NCI-H2107 (cell line): ENCODE data around the gene ARHGAP42.
"Not testable (repeated sequence)": the region's sequence is repeated elsewhere in the genome, so short reads cannot be mapped to it uniquely, and the experiment has no call there.

Experiments used
- DNase-seq: peaks from one replicate; lab custom pipeline; 2025; lab: John Stamatoyannopoulos, UW

The ARHGAP42 gene

GRCh38 chr11:100726680-100727079 is 39.6 kb downstream of the ARHGAP42 start:
- DNase-seq = no peak

- DNase-seq = no peak
Observed at GRCh38 chr11:100727410-100727809, 40.3 kb downstream of the ARHGAP42 start.

- no peak for DNase-seq
Observed at GRCh38 chr11:100730266-100730665, 43.2 kb downstream of the ARHGAP42 start.

- DNase-seq = no peak
Observed at GRCh38 chr11:100731471-100731870, 44.4 kb downstream of the ARHGAP42 start.

GRCh38 chr11:100732949-100733348 is 45.9 kb downstream of the ARHGAP42 start:
- no peak for DNase-seq

- DNase-seq = no peak
Observed at GRCh38 chr11:100734743-100735527, 47.8 kb downstream of the ARHGAP42 start.

GRCh38 chr11:100735949-100736675 is 49.0 kb downstream of the ARHGAP42 start:
- DNase-seq = no peak

- DNase-seq = no peak
Observed at GRCh38 chr11:100738701-100739270, 51.7 kb downstream of the ARHGAP42 start.

GRCh38 chr11:100739666-100740065 is 52.6 kb downstream of the ARHGAP42 start:
- DNase-seq = no peak

- no peak for DNase-seq
Observed at GRCh38 chr11:100740440-100740839, 53.4 kb downstream of the ARHGAP42 start.

- DNase-seq = no peak
Observed at GRCh38 chr11:100741866-100742625, 55.0 kb downstream of the ARHGAP42 start.

GRCh38 chr11:100746448-100746847 is 59.4 kb downstream of the ARHGAP42 start:
- no peak for DNase-seq

- no peak for DNase-seq
Observed at GRCh38 chr11:100748153-100748552, 61.1 kb downstream of the ARHGAP42 start.

GRCh38 chr11:100749887-100750565 is 62.9 kb downstream of the ARHGAP42 start:
- DNase-seq = not testable (repeated sequence)

- not testable (repeated sequence) for DNase-seq
Observed at GRCh38 chr11:100750566-100750891, 63.4 kb downstream of the ARHGAP42 start.

GRCh38 chr11:100752371-100753171 is 65.5 kb downstream of the ARHGAP42 start:
- no peak for DNase-seq

- no peak for DNase-seq
Observed at GRCh38 chr11:100753172-100753543, 66.1 kb downstream of the ARHGAP42 start.

GRCh38 chr11:100753571-100753970 is 66.5 kb downstream of the ARHGAP42 start:
- no peak for DNase-seq

- DNase-seq = no peak
Observed at GRCh38 chr11:100756559-100756958, 69.5 kb downstream of the ARHGAP42 start.

GRCh38 chr11:100757646-100758045 is 70.6 kb downstream of the ARHGAP42 start:
- DNase-seq = no peak

GRCh38 chr11:100759106-100759505 is 72.0 kb downstream of the ARHGAP42 start:
- no peak for DNase-seq
